ENCODE data around the gene HPSE2. TPM values are rescaled to one million over a fixed set of nuclear protein-coding genes. Genes with fewer than 3 reads are reported as not detected.

Gene HPSE2
- total and polyA plus RNA-seq, 2 of the 8 experiments (the other 6 are each of a cell fraction or from before 2014, with no cell fraction given) = 0.41 to 0.58 TPM

GRCh38 chr10:98667081-98667480 lies 568.6 kb downstream of the HPSE2 start:
- Histone ChIP-seq H3K9me3 (ENCODE audit: insufficient read depth in 2 of 2, low read depth in 1 of 2, low read length in 1 of 2) (peaks cover 14% of the 10 kb centered on the region in 2 experiments), H3K4me1 (replicated peaks in 1 of 4; ENCODE audit: control insufficient read depth in 3 of 4, insufficient read depth in 4 of 4, low read length in 3 of 4) (peaks cover 0 to 9% (median 5%) of the 10 kb centered on the region in 4 experiments; a peak in 5 of 7 replicates), H4K20me1 (replicated peaks in 1 of 2; ENCODE audit: control insufficient read depth in 1 of 2, insufficient read depth in 2 of 2, low read length in 2 of 2) (no peaks in the 10 kb centered on the region), H3K4ac (replicated peaks; ENCODE audit: insufficient read length, low read depth, low read length) (no peak overlapping the region), H2BK120ac (replicated peaks; ENCODE audit: low read depth, low read length) (no peak overlapping the region), H3K23me2 (ENCODE audit: low read depth, low read length) (no peaks in the 10 kb centered on the region), H3K4me3 (ENCODE audit: extremely low read depth in 1 of 4, insufficient read depth in 2 of 4, low read depth in 3 of 4, low read length in 4 of 4) (no peak overlapping the region), H4K8ac (ENCODE audit: extremely low read depth, insufficient read depth, low read length) (no peak overlapping the region), H4K91ac (replicated peaks; ENCODE audit: insufficient read length, low read length) (no peak overlapping the region), H2BK15ac (ENCODE audit: low read length) (no peak overlapping the region), H3K79me1 (ENCODE audit: low read depth, low read length) (no peaks in the 10 kb centered on the region), H3K9ac (replicated peaks in 1 of 4; ENCODE audit: extremely low read depth in 1 of 4, low read depth in 3 of 4, low read length in 3 of 4) (no peak overlapping the region), H3K14ac (ENCODE audit: insufficient read length) (no peak overlapping the region), H3K27me3 (replicated peaks in 1 of 4; ENCODE audit: control insufficient read depth in 3 of 4, extremely low read depth in 1 of 4, insufficient read depth in 3 of 4, low read length in 3 of 4) (no peaks in the 10 kb centered on the region), H3K4me2 (ENCODE audit: insufficient read depth in 1 of 2, low read depth in 2 of 2, low read length in 2 of 2) (no peak overlapping the region), H3K36me3 (ENCODE audit: control insufficient read depth in 2 of 4, insufficient read depth in 4 of 4, low read length in 3 of 4) (no peaks in the 10 kb centered on the region), H3K56ac (replicated peaks; ENCODE audit: insufficient read length, low read depth, low read length) (no peak overlapping the region), H4K5ac (ENCODE audit: insufficient read length, low read depth, low read length) (no peak overlapping the region), H3K27ac (ENCODE audit: low read depth, low read length) (no peak overlapping the region), H2BK12ac (ENCODE audit: low read depth, low read length) (no peak overlapping the region), H3K79me2 (ENCODE audit: control insufficient read depth in 1 of 2, insufficient read depth in 2 of 2, low read length in 2 of 2) (no peaks in the 10 kb centered on the region), H3K18ac (ENCODE audit: extremely low read depth, low read length) (no peak overlapping the region), H2BK20ac (ENCODE audit: low read length) (no peak overlapping the region), H2AK5ac (ENCODE audit: low read depth, low read length) (no peak overlapping the region), H2AFZ (ENCODE audit: low read length) (no peak overlapping the region), H3K23ac (ENCODE audit: insufficient read length) (no peak overlapping the region), H2BK5ac (ENCODE audit: low read depth, low read length) (no peak overlapping the region)
- ChIA-PET POLR2A (ENCODE audit: partially characterized antibody) (no interaction called here), CTCF (ENCODE audit: partially characterized antibody) (interaction anchor here (0.6 to 1.5 kb wide), 3 partner anchors 10 to 200 kb away, joined by 3 to 6 read pairs (median 4); no protein-coding TSS in a partner anchor)
- DNase-seq (ENCODE audit: low read depth in 1 of 2, low spot score in 2 of 2) (no peak), FAIRE-seq (no peak)
- no peak for TF ChIP-seq POU5F1 (IDR thresholded peaks at IDR 0.05; ENCODE audit: low read depth, low read length)
- no peak for TF ChIP-seq TEAD4 (IDR thresholded peaks at IDR 0.05; ENCODE audit: low read depth, low read length)
- no peak for TF ChIP-seq PHF8 (conservative IDR thresholded peaks at IDR 0.05; ENCODE audit: low read depth, low read length)
- TF ChIP-seq MAFK (IDR thresholded peaks at IDR 0.05; ENCODE audit: low read depth, low read length) = no peak
- no peak for TF ChIP-seq KDM5A (IDR thresholded peaks at IDR 0.05; ENCODE audit: low read length)
- TF ChIP-seq NRF1 (IDR thresholded peaks at IDR 0.05; ENCODE audit: low read depth, low read length) = no peak
- 88% methylated on average over 1 of the region's 1 CpG; no CpG with 5 or more reads in 1 of the 2 experiments for WGBS, 2 experiments (ENCODE audit: extremely low coverage in 1 of 2, insufficient coverage in 1 of 2, insufficient read length in 1 of 2, insufficient replicate concordance in 2 of 2, low coverage in 1 of 2, low lambda C conversion rate in 2 of 2, missing lambda C conversion rate in 1 of 2)

All from H1 (cell line).